ENCODE measurements around the gene GALNS. TPM values are rescaled to one million over a fixed set of nuclear protein-coding genes. Genes with fewer than 3 reads are reported as not detected.

Gene GALNS
- total and polyA plus RNA-seq, 2 of the 4 experiments (the other 2 are of a cell fraction), result 7.2 to 32.5 TPM

- Histone ChIP-seq H3K23ac (ENCODE audit: low read depth, low read length) (no peak overlapping the region), H3K56ac (ENCODE audit: extremely low read depth, insufficient read depth, low read length) (no peak overlapping the region), H3K9me3 (ENCODE audit: control insufficient read depth, insufficient read depth, low read length) (no peaks in the 10 kb centered on the region; the same call in 1 of the 2 replicates), H3K9me1 (ENCODE audit: insufficient read depth, low read length) (no peaks in the 10 kb centered on the region), H4K20me1 (ENCODE audit: insufficient read depth, low read length) (no peaks in the 10 kb centered on the region), H2AFZ (replicated peaks; ENCODE audit: low read length, poor library complexity) (no peak overlapping the region), H3K4ac (ENCODE audit: low read depth, low read length) (no peak overlapping the region), H2BK120ac (ENCODE audit: low read depth, low read length) (no peak overlapping the region), H3K4me3 (ENCODE audit: insufficient read depth, low read depth, low read length) (no peak overlapping the region), H2AK5ac (ENCODE audit: low read depth, low read length) (no peak overlapping the region), H3K79me1 (ENCODE audit: low read depth in 1 of 2, low read length in 2 of 2) (no peaks in the 10 kb centered on the region), H3K4me2 (ENCODE audit: low read depth, low read length) (no peak overlapping the region), H3K27me3 (ENCODE audit: control insufficient read depth, insufficient read depth, low read length) (peaks cover 23% of the 10 kb centered on the region), H2BK5ac (ENCODE audit: low read depth, low read length, poor library complexity, severe bottlenecking) (no peak overlapping the region), H3K36me3 (ENCODE audit: control insufficient read depth, insufficient read depth, low read length) (no peaks in the 10 kb centered on the region), H2AK9ac (replicated peaks; ENCODE audit: low read depth, low read length, poor library complexity) (no peak overlapping the region), H2BK20ac (ENCODE audit: low read depth, low read length) (no peak overlapping the region), H4K91ac (ENCODE audit: insufficient read depth, low read depth, low read length) (no peak overlapping the region), H3K27ac (ENCODE audit: insufficient read depth, low read length) (no peak overlapping the region), H3K9ac (ENCODE audit: low read depth, low read length) (no peak overlapping the region), H2BK15ac (ENCODE audit: low read depth, low read length) (no peak overlapping the region), H3K4me1 (ENCODE audit: control insufficient read depth, insufficient read depth, low read length) (peaks cover 8% of the 10 kb centered on the region; the same call in 1 of the 2 replicates), H3K18ac (ENCODE audit: low read depth, low read length) (no peak overlapping the region), H3K14ac (replicated peaks; ENCODE audit: low read depth, low read length) (no peak overlapping the region), H4K5ac (ENCODE audit: low read depth, low read length) (no peak overlapping the region), H4K8ac (ENCODE audit: low read depth in 2 of 2, low read length in 2 of 2) (no peak overlapping the region)
- intact Hi-C loops (cut with micrococcal nuclease), result no loop called here
- WGBS, 2 experiments (ENCODE audit: extremely low coverage in 2 of 2, insufficient read length in 1 of 2), result no CpG with 5 or more reads among the region's 11 CpGs
- ATAC-seq (ENCODE audit: low read depth), result no peak
- CTCF ChIA-PET, result no interaction called here
- in situ Hi-C loops (cut with MboI; ENCODE audit: low sequenced_read_pairs), result no loop called here
- POLR2A ChIA-PET (ENCODE audit: unreplicated experiment), result no interaction called here
- TF ChIP-seq NFE2L2 (IDR thresholded peaks at IDR 0.05; ENCODE audit: low read depth, low read length), result no peak
- TF ChIP-seq RCOR1 (IDR thresholded peaks at IDR 0.05; ENCODE audit: insufficient replicate concordance, low read length), result no peak
- TF ChIP-seq POLR2A (IDR thresholded peaks at IDR 0.05; ENCODE audit: low read depth, low read length), result no peak
- TF ChIP-seq RAD21 (IDR thresholded peaks at IDR 0.05; ENCODE audit: low read length), result no peak
- no peak for TF ChIP-seq SMC3 (IDR thresholded peaks at IDR 0.05; ENCODE audit: low read depth, low read length)
- no peak for TF ChIP-seq MXI1 (IDR thresholded peaks at IDR 0.05; ENCODE audit: borderline replicate concordance, low read depth, low read length)
- TF ChIP-seq, protein P1, sequence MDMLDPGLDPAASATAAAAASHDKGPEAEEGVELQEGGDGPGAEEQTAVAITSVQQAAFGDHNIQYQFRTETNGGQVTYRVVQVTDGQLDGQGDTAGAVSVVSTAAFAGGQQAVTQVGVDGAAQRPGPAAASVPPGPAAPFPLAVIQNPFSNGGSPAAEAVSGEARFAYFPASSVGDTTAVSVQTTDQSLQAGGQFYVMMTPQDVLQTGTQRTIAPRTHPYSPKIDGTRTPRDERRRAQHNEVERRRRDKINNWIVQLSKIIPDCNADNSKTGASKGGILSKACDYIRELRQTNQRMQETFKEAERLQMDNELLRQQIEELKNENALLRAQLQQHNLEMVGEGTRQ (IDR thresholded peaks at IDR 0.05; ENCODE audit: low read depth, low read length), result no peak
- no peak for TF ChIP-seq CHD1 (IDR thresholded peaks at IDR 0.05; ENCODE audit: low read depth, low read length)
- TF ChIP-seq RFX5 (IDR thresholded peaks at IDR 0.05; ENCODE audit: low read depth, low read length), result no peak
- no peak for TF ChIP-seq MAFK (IDR thresholded peaks at IDR 0.05; ENCODE audit: low read depth, low read length)
- DNase-seq, result no peak
- BruUV-seq (replicated peaks), result no TSS peak
- dilution Hi-C loops (cut with HindIII; ENCODE audit: low sequenced_read_pairs, unreplicated experiment), result no loop called here
These were observed 27.2 kb upstream of the GALNS start for GRCh38 chr16:88883946-88884345.

Data from IMR-90 (cell line).